GM18951 (cell line): ENCODE data around the gene ZSWIM4.

ENCODE experiments used
- POLR2A ChIP-seq: IDR thresholded peaks from 4 replicates; pipeline ENCODE4 v1.6.1; 2011; ENCODE audit warnings: mild to moderate bottlenecking; ENCODE audit not compliant: insufficient read length, insufficient read depth; ENCODE audit errors: extremely low read depth
- in situ Hi-C: fragments of 300-500 bp; cut with MboI; formaldehyde crosslinking; loops from one replicate; pipeline ENCODE4 v1.12.0; 2022; ENCODE audit warnings: low sequenced_read_pairs, mixed read lengths, inconsistent platforms; ENCODE audit not compliant: unreplicated experiment

Gene ZSWIM4

DNA sequence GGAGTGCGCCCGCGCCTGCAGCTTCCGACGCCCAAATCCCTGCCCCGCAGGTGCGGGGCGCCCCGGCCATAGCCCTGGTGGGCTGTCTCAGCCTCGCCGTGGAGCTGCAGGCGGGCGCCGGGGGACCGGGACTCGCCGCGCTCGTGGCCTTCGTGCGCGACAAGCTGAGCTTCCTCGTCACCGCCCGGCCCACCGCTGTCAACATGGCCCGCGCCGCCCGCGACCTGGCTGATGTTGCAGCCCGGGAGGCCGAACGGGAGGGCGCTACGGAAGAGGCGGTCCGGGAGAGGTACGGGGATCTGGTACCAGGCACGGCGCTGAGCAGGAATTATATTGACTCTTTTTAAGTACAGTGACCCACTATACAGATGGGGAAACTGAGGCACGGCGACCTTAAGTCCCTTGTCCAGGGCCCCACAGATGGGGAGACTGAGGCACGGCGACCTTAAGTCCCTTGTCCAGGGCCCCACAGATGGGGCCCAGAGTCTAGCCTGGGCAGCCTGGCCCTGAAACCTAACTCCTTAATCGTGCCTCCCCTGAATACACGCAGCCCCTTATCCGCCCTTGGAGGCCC, 30.3 kb upstream of the ZSWIM4 start:
- no peak for TF ChIP-seq POLR2A
- in situ Hi-C loops: no loop called here

DNA sequence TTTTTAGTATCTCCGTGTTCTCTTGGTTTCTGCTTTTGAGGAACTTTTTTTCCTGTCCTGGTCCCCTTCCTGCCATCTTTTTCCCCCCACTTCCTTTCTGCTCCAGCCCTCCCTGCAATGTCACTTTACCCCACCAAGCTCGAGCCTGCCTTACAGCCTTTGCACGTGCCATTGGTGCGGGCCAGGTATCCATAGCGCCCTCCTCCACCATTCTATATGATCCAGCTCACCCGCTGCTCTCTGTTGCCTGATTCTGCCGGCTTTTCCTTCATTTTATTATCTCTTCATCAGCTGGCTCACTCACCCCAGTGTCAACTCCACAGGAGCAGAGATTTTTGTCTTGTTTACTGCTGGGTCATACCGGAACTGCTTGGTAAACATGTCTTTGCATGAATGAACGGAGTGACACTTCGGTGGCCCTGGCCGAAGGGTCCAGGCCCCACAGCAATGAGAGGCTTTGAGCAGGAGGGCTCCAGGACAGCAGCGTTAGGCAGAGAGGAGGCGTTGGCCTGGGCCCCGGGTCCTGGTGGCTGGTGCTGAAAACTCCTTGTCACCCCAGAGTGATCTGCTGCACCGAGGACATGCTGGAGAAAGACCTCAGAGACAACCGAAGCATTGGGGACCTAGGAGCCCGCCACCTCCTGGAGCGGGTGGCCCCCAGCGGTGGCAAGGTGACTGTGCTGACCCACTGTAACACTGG, 29.7 kb upstream of the ZSWIM4 start:
- in situ Hi-C loops: no loop called here
- no peak for TF ChIP-seq POLR2A

- in situ Hi-C loops: no loop called here
- no peak for TF ChIP-seq POLR2A
Observed at GRCh38 chr19:13766095-13766481, 29.2 kb upstream of the ZSWIM4 start.

DNA sequence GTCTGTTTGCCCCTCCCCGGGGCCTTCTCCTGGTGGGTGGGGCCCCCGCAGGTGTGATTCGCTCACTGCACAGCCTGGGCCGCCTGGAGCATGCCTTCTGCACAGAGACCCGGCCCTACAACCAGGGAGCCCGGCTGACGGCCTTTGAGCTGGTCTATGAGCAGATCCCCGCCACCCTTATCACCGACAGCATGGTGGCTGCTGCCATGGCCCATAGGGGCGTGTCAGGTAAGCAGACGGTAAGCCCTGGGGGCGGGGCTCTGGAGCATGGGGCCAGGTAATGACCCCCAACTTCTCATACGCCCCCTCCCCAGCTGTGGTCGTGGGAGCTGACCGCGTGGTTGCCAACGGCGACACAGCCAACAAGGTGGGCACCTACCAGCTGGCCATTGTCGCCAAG, 26.7 kb upstream of the ZSWIM4 start:
- no peak for TF ChIP-seq POLR2A
- in situ Hi-C loops: no loop called here

DNA sequence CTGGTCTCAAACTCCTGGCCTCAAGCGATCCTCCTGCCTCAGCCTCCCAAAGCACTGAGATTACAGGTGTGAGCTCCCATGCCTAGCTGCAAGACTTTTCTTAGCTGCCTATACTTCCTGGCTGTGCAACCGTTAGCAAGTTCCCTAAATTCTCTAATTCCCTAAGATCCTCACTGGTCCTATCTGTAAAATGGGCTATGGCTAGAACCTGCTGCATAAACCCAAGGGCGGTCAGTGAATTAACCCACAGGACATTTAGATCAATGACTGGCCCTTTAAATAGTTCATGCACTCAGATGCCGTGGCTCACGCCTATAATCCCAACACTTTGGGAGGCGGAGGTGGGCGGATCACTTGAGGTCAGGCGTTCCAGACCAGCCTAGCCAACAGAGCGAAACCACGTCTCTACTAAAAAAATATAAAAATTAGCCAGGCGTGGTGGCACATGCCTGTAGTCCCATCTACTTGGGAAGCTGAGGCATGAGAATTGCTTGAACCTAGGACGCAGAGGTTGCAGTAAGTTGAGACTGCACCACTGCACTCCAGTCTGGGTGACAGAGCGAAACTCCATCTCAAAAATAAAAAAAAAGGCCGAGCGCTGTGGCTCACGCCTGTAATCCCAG, 25.1 kb upstream of the ZSWIM4 start:
- in situ Hi-C loops: no loop called here
- TF ChIP-seq POLR2A: no peak

GRCh38 chr19:13774217-13775191, 20.7 kb upstream of the ZSWIM4 start, which contains the start of gene C19orf53:
TSS of gene C19orf53 (plus strand) at chr19:13774456. CDS start at chr19:13774478, 22 bp downstream.
- peak; percentile 87 for TF ChIP-seq POLR2A
- in situ Hi-C loops: no loop called here

GRCh38 chr19:13778398-13778797, 16.8 kb upstream of the ZSWIM4 start:
- in situ Hi-C loops: no loop called here

GRCh38 chr19:13778847-13779246, 16.4 kb upstream of the ZSWIM4 start:
- no peak for TF ChIP-seq POLR2A
- in situ Hi-C loops: no loop called here

More at GRCh38 chr19:13778398-13778797, 16.8 kb upstream of the ZSWIM4 start:
- no peak for TF ChIP-seq POLR2A

DNA sequence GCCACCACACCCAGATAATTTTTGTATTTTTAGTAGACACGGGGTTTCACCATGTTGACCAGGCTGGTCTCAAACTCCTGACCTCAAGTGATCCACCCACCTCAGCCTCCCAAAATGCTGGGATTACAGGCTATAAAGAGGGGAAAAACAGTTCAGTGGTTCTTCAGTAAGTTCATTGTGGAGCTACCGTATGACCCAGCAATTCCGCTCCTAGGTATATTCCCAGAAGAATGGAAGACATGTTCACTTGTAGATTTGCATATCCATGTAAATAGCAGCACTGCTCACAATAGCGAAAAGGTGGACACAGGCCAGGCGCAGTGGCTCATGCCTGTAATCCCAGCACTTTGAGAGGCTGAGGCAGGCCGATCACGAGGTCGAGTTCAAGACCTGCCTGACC, 15.4 kb upstream of the ZSWIM4 start:
- in situ Hi-C loops: loop anchor here (10.0 kb wide), 1 partner anchor 85 kb away; no protein-coding TSS in a partner anchor

DNA sequence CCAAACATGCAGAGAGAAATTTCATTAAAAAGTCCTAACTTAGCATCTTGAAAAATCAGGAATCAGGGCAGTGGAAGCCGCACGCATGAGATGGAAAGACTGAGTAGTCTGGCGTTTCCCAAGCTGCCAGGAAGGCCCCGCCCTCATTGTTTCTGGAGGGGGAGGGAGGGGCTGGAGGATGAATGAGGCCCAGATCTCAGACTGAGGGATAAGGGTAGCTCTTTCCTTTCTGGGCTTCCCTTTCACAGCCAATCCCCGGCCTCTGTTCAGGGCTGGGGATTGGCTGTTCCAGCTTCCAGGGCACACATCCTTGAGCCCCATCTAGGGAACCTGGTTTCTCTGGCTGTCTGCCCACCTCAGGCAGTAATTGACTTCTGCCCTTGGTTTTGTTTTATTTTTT, 13.7 kb upstream of the ZSWIM4 start:
- TF ChIP-seq POLR2A: no peak
- in situ Hi-C loops: loop anchor here (10.0 kb wide), 1 partner anchor 83 kb away; no protein-coding TSS in a partner anchor

DNA sequence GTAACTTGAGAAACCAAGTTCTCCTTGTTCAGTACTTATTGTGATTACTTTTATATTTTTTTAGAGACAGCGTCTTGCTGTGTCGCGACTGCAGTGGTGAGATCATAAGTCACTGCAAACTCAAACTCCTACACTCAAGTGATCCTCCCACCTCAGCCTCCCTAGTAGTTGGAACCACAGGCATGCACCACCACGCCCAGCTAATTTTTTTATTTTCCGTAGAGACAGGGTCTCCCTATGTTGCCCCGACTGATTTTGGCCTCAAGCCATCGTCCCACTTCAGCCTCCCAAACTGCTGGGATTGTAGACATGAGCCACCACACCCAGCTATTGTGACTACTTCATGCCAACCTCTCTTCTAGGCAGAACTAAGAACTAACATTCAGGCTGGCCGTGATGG, 12.7 kb upstream of the ZSWIM4 start:
- in situ Hi-C loops: loop anchor here (10.0 kb wide), 1 partner anchor 82 kb away; no protein-coding TSS in a partner anchor

DNA sequence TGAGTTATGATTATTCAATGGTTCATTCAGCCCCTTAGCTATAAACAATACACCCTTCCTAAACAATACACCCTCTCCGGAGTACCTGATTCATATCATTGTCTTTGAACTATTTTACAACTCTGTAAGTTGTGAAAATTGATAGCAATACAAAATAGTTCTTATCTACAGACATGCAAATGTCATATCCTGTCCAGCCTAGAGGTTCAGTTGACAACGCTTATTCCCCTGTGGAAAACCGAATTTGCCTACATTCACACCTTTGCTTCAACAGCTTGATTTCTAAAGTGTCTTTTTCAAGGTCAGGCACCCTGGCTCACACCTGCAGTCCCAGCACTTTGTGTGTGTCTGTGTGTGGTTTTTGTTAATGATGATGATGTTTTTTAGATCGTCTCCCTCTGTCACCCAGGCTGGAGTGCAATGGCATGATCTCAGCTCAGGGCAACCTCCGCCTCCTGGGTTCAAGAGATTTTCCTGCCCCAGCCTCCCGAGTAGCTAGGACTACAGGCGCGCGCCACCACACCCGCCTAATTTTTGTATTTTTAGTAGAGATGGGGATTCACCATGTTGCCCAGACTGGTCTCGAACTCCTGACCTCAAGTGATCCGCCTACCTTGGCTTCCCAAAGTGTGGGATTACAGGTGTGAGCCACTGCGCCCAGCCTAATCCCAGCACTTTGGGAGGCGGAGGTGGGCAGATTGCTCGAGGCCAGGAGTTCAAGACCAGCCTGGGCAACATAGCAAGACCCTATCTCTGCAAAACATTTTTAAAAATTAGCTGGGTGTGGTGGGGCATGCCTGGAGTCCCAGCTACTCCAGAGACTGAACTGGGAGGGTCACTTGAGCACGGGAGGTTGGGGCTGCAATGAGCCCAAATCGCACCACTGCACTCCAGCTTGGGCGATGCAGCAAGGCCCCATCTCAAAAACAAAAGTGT, 11.4 kb upstream of the ZSWIM4 start:
- no peak for TF ChIP-seq POLR2A
- in situ Hi-C loops: loop anchor here (10.0 kb wide), 1 partner anchor 81 kb away; no protein-coding TSS in a partner anchor

More for the DNA sequence above, 12.7 kb upstream of the ZSWIM4 start:
- no peak for TF ChIP-seq POLR2A
